Left ventricle myocardium inferior (tissue), 1 donor: ENCODE measurements around the gene AADACL3. TPM values are rescaled to one million over a fixed set of nuclear protein-coding genes. Genes with fewer than 3 reads are reported as not detected.

Experiments used
- DNase-seq: peaks from one replicate; pipeline ENCODE4 v3.0.0-alpha.2; 2020
- H3K27ac ChIP-seq: fragments of 200-600 bp; replicated peaks from 2 replicates; pipeline ENCODE4 v1.8.0; 2021
- H3K27me3 ChIP-seq: fragments of 200-600 bp; 2 replicates; pipeline ENCODE4 v1.8.0; 2021; ENCODE audit warnings: low read depth
- H3K36me3 ChIP-seq: fragments of 200-600 bp; 2 replicates; pipeline ENCODE4 v1.8.0; 2021
- H3K4me1 ChIP-seq: fragments of 200-600 bp; 2 replicates; pipeline ENCODE4 v1.8.0; 2021
- H3K4me3 ChIP-seq: fragments of 200-600 bp; 2 replicates; pipeline ENCODE4 v1.8.0; 2021; ENCODE audit warnings: mild to moderate bottlenecking, moderate library complexity
- H3K9me3 ChIP-seq: fragments of 200-600 bp; replicated peaks from 2 replicates; pipeline ENCODE4 v1.8.0; 2021
- intact Hi-C: fragments of 100-400 bp; cut with micrococcal nuclease; formaldehyde crosslinking; loops from one replicate; pipeline ENCODE4 v1.11.0; 2022
- total RNA-seq: library from RNA; stranded (reverse); fragmentation: NEBNext Ultra II Directional; extraction: Animal tissue kit (Norgen Biotek cat#: 25700); gene quantifications from one replicate; pipeline ENCODE4 v1.2.1, GENCODE V29; 2021
- TF ChIP-seq, protein P1 (sequence below): fragments of 200-600 bp; IDR thresholded peaks from 2 replicates; pipeline ENCODE4 v1.8.0; 2021; ENCODE audit warnings: antibody characterized with exemption, mild to moderate bottlenecking, borderline replicate concordance
- donor health status: DM: no; HTN: yes; CAD: no; lungs with severe emphysema.

Gene AADACL3
- total RNA-seq, 1 donor from 2014 or later: not detected

DNA sequence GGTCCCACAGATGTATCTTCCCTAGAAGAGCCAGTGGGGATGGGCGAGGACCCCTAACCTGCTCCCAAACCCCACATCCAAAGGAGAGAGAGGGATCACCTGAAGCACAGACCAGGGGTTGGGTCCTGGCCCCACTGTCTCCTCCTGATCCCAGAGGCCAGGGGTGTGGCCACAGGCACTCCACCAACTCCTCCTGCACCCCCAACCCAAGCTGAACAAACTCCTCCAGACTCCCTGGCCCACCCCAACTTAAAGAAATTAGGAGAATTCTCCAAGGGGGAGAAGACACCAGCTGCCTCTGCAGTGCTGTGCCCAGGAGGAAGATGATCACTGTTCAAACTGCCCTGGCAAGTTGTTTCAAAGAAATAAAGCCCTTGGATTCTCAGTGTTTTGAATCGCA lies 53.1 kb downstream of the AADACL3 start:
- TF ChIP-seq, protein P1, sequence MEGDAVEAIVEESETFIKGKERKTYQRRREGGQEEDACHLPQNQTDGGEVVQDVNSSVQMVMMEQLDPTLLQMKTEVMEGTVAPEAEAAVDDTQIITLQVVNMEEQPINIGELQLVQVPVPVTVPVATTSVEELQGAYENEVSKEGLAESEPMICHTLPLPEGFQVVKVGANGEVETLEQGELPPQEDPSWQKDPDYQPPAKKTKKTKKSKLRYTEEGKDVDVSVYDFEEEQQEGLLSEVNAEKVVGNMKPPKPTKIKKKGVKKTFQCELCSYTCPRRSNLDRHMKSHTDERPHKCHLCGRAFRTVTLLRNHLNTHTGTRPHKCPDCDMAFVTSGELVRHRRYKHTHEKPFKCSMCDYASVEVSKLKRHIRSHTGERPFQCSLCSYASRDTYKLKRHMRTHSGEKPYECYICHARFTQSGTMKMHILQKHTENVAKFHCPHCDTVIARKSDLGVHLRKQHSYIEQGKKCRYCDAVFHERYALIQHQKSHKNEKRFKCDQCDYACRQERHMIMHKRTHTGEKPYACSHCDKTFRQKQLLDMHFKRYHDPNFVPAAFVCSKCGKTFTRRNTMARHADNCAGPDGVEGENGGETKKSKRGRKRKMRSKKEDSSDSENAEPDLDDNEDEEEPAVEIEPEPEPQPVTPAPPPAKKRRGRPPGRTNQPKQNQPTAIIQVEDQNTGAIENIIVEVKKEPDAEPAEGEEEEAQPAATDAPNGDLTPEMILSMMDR: no peak
- Histone ChIP-seq H3K27ac (no peak overlapping the region), H3K9me3 (peaks cover 9% of the 10 kb centered on the region), H3K4me1 (no peaks in the 10 kb centered on the region), H3K36me3 (no peaks in the 10 kb centered on the region), H3K27me3 (peaks cover 66% of the 10 kb centered on the region), H3K4me3 (no peak overlapping the region)
- intact Hi-C loops: no loop called here
- DNase-seq: no peak

DNA sequence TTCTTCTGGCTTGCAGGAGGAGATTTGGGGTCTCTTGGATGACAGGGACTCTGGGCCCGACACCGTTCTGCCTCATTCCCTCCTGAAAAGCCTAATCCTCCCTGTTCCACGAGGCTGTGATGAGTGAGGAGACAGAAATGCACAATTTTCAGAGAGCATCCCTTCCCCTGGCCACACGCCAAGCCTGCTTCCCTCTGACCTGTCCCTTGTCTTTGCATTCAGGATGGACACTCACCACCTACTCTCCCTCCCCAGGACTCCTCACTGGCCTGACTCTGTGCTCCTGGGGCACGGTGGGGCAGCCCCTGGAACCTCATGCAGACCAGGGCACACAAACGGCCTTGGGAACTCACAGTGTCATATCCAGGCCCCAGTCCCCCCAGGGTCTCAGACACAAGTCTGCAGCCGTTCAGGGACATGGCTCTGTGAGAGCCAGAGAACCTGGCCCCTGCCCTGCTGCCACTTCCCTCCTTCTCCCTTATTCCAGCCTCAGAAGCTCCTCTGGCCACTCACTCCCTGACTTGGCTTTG lies 54.1 kb downstream of the AADACL3 start:
- peaks cover 71% of the 10 kb centered on the region for H3K27me3 ChIP-seq
- no peaks in the 10 kb centered on the region for H3K36me3 ChIP-seq
- DNase-seq: no peak
- no peaks in the 10 kb centered on the region for H3K4me1 ChIP-seq
- H3K4me3 ChIP-seq: no peak overlapping the region
- TF ChIP-seq, protein P1: no peak
- intact Hi-C loops: no loop called here
- no peak overlapping the region for H3K27ac ChIP-seq
- H3K9me3 ChIP-seq: peaks cover 9% of the 10 kb centered on the region

DNA sequence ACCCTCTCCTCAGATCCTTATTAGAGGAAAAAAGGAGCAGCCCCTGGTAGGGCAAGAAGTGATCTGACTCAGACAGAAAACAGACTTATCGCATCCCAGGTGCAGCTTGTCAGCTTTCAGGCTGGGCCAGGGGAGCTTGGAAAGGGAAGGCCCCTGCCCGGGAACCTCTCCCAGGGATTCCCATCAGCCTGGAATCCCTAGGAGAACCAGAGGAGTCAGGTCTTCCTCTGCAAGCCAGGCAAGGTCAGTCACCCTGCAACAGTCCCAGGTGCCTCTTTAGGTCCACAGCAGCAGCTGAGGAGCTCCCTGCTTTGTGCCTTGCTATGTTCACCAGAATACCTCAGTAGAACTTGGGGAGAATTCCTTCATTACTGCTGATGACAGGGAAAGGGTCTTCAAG lies 54.7 kb downstream of the AADACL3 start:
- intact Hi-C loops: no loop called here
- H3K27me3 ChIP-seq: peaks cover 77% of the 10 kb centered on the region
- no peak overlapping the region for H3K4me3 ChIP-seq
- no peak for DNase-seq
- no peaks in the 10 kb centered on the region for H3K4me1 ChIP-seq
- peaks cover 9% of the 10 kb centered on the region for H3K9me3 ChIP-seq
- no peaks in the 10 kb centered on the region for H3K36me3 ChIP-seq
- TF ChIP-seq, protein P1: no peak
- no peak overlapping the region for H3K27ac ChIP-seq

DNA sequence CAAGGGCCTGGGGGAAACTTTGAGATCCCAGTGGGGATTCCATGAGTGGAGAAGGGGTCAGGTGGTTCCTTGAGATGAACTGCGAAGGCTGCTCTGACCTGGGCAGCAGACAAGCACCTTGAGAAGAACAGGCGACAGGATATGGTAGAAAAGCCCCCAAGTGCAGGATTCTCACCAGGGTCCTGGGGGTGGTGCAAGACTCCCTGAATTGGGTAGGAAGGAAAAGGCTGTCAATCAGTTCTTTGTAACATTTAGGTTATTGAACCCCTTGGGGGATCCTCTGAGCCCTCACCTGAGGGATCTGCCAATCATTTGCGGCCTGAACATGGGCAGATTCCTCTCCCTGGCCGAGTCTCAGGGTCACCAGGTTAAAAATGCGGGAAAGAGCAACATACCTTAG lies 55.3 kb downstream of the AADACL3 start:
- Histone ChIP-seq H3K9me3 (peaks cover 9% of the 10 kb centered on the region), H3K4me1 (no peaks in the 10 kb centered on the region), H3K4me3 (no peak overlapping the region), H3K27ac (no peak overlapping the region), H3K36me3 (no peaks in the 10 kb centered on the region), H3K27me3 (peaks cover 83% of the 10 kb centered on the region)
- TF ChIP-seq, protein P1: no peak
- no peak for DNase-seq
- intact Hi-C loops: no loop called here

DNA sequence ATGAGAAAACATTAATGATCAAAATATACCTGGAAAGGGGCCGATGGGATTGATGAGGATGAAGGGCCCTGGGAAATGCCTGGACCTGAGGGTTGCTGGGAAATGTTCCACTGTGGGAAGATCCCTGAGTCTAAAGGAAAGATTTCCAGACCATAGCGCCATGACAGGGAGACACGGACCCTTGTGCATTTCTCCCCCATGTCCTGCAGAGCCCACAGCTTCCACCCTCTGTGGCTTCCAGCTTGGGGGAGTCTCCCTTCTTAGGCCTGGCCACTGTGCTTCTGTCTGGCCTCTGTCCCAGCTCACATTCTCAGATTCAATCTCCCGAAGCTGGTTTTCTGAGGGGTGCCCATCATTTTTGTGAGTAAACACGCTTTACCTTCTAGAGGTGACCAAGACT lies 56.6 kb downstream of the AADACL3 start:
- H3K27me3 ChIP-seq: peaks cover 85% of the 10 kb centered on the region
- no peak overlapping the region for H3K4me3 ChIP-seq
- TF ChIP-seq, protein P1: no peak
- no peaks in the 10 kb centered on the region for H3K36me3 ChIP-seq
- no peaks in the 10 kb centered on the region for H3K4me1 ChIP-seq
- intact Hi-C loops: no loop called here
- DNase-seq: no peak
- H3K27ac ChIP-seq: no peak overlapping the region
- peaks cover 4% of the 10 kb centered on the region for H3K9me3 ChIP-seq
